Caco-2 (cell line): ENCODE data around the gene RAPGEF1. TPM values are rescaled to one million over a fixed set of nuclear protein-coding genes. Genes with fewer than 3 reads are reported as not detected.
A peak's percentile ranks its signal among the peaks of the same experiment; 100 is the strongest.

Experiments
- BruUV-seq: library from RNA; stranded (reverse); fragments of 400-500 nt; replicated peaks from 2 replicates; lab custom pipeline; 2021; lab: Mats Ljungman, UMichigan
- CTCF ChIA-PET: fragments of 300-600 bp; sonication (Branson Sonifier 250); formaldehyde crosslinking; loops from one replicate; lab custom pipeline; 2022; ENCODE audit warnings: antibody characterized with exemption; lab: Charles Lee
- POLR2A ChIA-PET: fragments of 300-600 bp; sonication (Branson Sonifier 250); formaldehyde crosslinking; loops from one replicate; lab custom pipeline; 2022; ENCODE audit warnings: antibody characterized with exemption; lab: Charles Lee
- DNase-seq, 2 experiments: peaks; one replicate each; pipeline versions ENCODE4 v3.0.0 to v3.0.0-alpha.2; 2020 to 2022
- H3K27me3 ChIP-seq: replicated peaks from 2 replicates; pipeline ENCODE4 v1.6.0; 2011; ENCODE audit warnings: low read length; ENCODE audit not compliant: control insufficient read depth, insufficient read depth
- H3K36me3 ChIP-seq: 2 replicates; pipeline ENCODE4 v1.5.1; 2011; ENCODE audit warnings: low read length; ENCODE audit not compliant: control insufficient read depth, insufficient read depth
- H3K4me1 ChIP-seq: fragments of 250-450 bp; sonication (Bioruptor Pico); 2 replicates; pipeline ENCODE4 v1.5.1; 2020; ENCODE audit warnings: mild to moderate bottlenecking
- H3K4me3 ChIP-seq: 2 replicates; pipeline ENCODE4 v1.5.1; 2011; ENCODE audit warnings: low read depth, mild to moderate bottlenecking, control low read depth, low read length
- H3K9me3 ChIP-seq: fragments of 250-450 bp; sonication (Bioruptor Pico); 2 replicates; pipeline ENCODE4 v1.5.1; 2020; ENCODE audit warnings: mild to moderate bottlenecking, moderate library complexity
- H3K27ac Mint-ChIP-seq: one replicate; pipeline ENCODE4 v1.8.0; 2022; ENCODE audit warnings: mixed read lengths; ENCODE audit not compliant: unreplicated experiment
- H3K27me3 Mint-ChIP-seq: one replicate; pipeline ENCODE4 v1.8.0; 2022; ENCODE audit warnings: mixed read lengths; ENCODE audit not compliant: insufficient read depth, unreplicated experiment
- H3K36me3 Mint-ChIP-seq: one replicate; pipeline ENCODE4 v1.8.0; 2022; ENCODE audit warnings: mild to moderate bottlenecking, mixed read lengths; ENCODE audit not compliant: insufficient read depth, unreplicated experiment
- H3K4me1 Mint-ChIP-seq: one replicate; pipeline ENCODE4 v1.8.0; 2022; ENCODE audit warnings: low read depth, mixed read lengths; ENCODE audit not compliant: unreplicated experiment
- H3K4me3 Mint-ChIP-seq: one replicate; pipeline ENCODE4 v1.8.0; 2022; ENCODE audit warnings: mild to moderate bottlenecking, moderate library complexity, mixed read lengths; ENCODE audit not compliant: unreplicated experiment
- H3K9me3 Mint-ChIP-seq: one replicate; pipeline ENCODE4 v1.8.0; 2022; ENCODE audit warnings: mixed read lengths; ENCODE audit not compliant: unreplicated experiment
- intact Hi-C: fragments of 100-400 bp; cut with micrococcal nuclease; formaldehyde crosslinking; loops from one replicate; pipeline ENCODE4 v1.10.0; 2022; ENCODE audit not compliant: unreplicated experiment
- total RNA-seq: library from RNA; stranded (reverse); gene quantifications from 2 replicates; pipeline ENCODE4 v1.2.3, GENCODE V29; 2022
- TF ChIP-seq, protein P1 (sequence below), 2 experiments: fragments of 200-600 bp in 1 of 2; IDR thresholded peaks; 1 replicate in 1 of 2; 2 replicates in 1 of 2; pipeline versions ENCODE4 v1.5.1 to v1.8.0; 2011 to 2022; ENCODE audit warnings: antibody characterized with exemption in 1 of 2, control low read depth in 1 of 2, inconsistent platforms in 1 of 2, low read depth in 1 of 2, low read length in 1 of 2, mild to moderate bottlenecking in 1 of 2, moderate library complexity in 1 of 2; ENCODE audit not compliant: insufficient read depth in 1 of 2, severe bottlenecking in 1 of 2, unreplicated experiment in 1 of 2

RAPGEF1 gene
- total RNA-seq, 1 experiment from 2014 or later = 75.4 TPM

DNA sequence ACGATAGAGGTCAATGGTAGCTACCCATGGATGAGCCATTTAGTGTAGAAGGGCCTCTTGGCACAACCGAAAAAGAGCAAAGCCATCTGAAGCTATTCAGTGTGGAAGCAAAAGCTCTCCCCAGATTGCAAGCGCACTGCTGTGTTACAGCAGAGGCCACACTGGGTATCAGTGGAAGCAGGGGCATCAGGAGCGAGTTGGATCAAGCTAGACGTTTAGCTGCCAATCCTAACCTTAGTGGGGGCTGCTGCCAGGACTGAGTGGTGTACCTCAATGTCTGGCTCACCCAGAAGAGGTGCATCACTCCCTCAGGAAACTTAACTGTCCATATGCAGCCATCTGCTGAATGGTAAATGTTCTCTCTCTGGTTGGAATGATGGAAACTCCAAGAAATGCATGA is 44.5 kb downstream of the RAPGEF1 start:
- ChIA-PET POLR2A (no interaction called here), CTCF (no interaction called here)
- intact Hi-C loops = no loop called here
- H3K4me1 ChIP-seq = peaks cover 37% of the 10 kb centered on the region
- no peak for DNase-seq
- TF ChIP-seq, protein P1, sequence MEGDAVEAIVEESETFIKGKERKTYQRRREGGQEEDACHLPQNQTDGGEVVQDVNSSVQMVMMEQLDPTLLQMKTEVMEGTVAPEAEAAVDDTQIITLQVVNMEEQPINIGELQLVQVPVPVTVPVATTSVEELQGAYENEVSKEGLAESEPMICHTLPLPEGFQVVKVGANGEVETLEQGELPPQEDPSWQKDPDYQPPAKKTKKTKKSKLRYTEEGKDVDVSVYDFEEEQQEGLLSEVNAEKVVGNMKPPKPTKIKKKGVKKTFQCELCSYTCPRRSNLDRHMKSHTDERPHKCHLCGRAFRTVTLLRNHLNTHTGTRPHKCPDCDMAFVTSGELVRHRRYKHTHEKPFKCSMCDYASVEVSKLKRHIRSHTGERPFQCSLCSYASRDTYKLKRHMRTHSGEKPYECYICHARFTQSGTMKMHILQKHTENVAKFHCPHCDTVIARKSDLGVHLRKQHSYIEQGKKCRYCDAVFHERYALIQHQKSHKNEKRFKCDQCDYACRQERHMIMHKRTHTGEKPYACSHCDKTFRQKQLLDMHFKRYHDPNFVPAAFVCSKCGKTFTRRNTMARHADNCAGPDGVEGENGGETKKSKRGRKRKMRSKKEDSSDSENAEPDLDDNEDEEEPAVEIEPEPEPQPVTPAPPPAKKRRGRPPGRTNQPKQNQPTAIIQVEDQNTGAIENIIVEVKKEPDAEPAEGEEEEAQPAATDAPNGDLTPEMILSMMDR (IDR thresholded peaks at IDR 0.05; ENCODE audit: insufficient read depth in 1 of 2, low read depth in 1 of 2, low read length in 1 of 2, severe bottlenecking in 1 of 2, unreplicated experiment in 1 of 2) = no peak
- H3K4me3 Mint-ChIP-seq = no peak overlapping the region
- H3K4me3 ChIP-seq = no peak overlapping the region
- no peaks in the 10 kb centered on the region for H3K27me3 ChIP-seq
- H3K27me3 Mint-ChIP-seq = no peaks in the 10 kb centered on the region
- no peaks in the 10 kb centered on the region for H3K9me3 ChIP-seq
- peak overlapping the region; percentile 39 for H3K27ac Mint-ChIP-seq
- no peaks in the 10 kb centered on the region for H3K36me3 ChIP-seq
- peaks cover 6% of the 10 kb centered on the region for H3K36me3 Mint-ChIP-seq
- peaks cover 58% of the 10 kb centered on the region for H3K4me1 Mint-ChIP-seq
- no peaks in the 10 kb centered on the region for H3K9me3 Mint-ChIP-seq
- BruUV-seq = no TSS peak

DNA sequence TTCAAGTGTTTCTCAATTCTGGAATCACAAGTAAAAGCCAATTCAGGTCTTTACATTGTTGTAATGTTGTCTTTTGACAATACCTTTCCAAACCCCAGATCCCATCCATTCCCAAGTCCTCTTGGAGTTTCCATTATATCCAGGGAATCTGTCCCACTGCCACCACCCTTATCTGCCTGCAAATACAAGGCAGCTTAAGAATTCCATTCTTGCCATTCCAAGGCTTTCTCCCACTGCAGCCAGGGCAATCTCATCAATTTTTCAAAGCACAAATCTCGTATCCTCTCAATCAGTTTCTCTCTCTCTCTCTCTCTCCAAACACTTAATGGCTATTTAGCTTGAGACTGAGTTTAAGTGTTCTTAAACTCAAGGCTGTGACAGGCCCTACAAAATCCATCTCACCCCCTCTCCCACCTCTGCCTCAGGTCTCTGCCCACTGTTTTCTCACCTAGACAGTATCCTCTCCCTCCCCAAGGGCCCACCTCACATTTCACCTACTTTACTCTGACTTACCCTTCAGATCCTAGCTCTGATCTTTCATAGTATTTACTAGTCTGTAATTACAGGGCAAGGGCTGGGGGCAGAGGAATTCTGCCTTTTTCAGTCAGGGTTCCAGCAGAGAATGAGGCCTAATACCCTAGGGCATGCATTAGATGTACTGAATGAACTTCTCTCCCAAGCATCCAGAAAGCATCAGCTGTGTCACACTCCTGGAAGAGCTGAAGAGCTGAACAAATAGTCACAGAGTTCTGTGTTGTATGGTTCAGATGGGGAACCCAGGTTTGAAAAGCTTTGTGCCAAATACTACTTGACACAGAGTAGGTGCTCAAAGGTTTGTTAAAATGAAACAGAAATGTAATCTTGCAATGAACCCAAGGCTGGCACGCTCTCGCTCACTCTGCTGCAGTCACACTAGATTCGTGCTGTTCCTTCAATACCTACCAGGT is 46.0 kb downstream of the RAPGEF1 start:
- DNase-seq = peak; percentile 24 to 47
- CTCF ChIA-PET = interaction anchor here (0.5 to 0.6 kb wide), 2 partner anchors 59 to 1186 kb away, joined by 3 to 4 read pairs; no protein-coding TSS in a partner anchor
- Mint-ChIP-seq H3K9me3 (no peaks in the 10 kb centered on the region), H3K4me1 (peaks cover 46% of the 10 kb centered on the region), H3K27ac (peak overlapping the region; percentile 39), H3K4me3 (peak overlapping the region; percentile 11), H3K27me3 (no peaks in the 10 kb centered on the region), H3K36me3 (peaks cover 6% of the 10 kb centered on the region)
- Histone ChIP-seq H3K27me3 (no peaks in the 10 kb centered on the region), H3K4me1 (peaks cover 37% of the 10 kb centered on the region), H3K9me3 (no peaks in the 10 kb centered on the region), H3K36me3 (no peaks in the 10 kb centered on the region), H3K4me3 (no peak overlapping the region)
- TF ChIP-seq, protein P1 (IDR thresholded peaks at IDR 0.05; ENCODE audit: insufficient read depth in 1 of 2, low read depth in 1 of 2, low read length in 1 of 2, severe bottlenecking in 1 of 2, unreplicated experiment in 1 of 2) = no peak
- POLR2A ChIA-PET = no interaction called here
- BruUV-seq = no TSS peak
- intact Hi-C loops = loop anchor here (5.0 kb wide), 1 partner anchor 43 kb away; no protein-coding TSS in a partner anchor

DNA sequence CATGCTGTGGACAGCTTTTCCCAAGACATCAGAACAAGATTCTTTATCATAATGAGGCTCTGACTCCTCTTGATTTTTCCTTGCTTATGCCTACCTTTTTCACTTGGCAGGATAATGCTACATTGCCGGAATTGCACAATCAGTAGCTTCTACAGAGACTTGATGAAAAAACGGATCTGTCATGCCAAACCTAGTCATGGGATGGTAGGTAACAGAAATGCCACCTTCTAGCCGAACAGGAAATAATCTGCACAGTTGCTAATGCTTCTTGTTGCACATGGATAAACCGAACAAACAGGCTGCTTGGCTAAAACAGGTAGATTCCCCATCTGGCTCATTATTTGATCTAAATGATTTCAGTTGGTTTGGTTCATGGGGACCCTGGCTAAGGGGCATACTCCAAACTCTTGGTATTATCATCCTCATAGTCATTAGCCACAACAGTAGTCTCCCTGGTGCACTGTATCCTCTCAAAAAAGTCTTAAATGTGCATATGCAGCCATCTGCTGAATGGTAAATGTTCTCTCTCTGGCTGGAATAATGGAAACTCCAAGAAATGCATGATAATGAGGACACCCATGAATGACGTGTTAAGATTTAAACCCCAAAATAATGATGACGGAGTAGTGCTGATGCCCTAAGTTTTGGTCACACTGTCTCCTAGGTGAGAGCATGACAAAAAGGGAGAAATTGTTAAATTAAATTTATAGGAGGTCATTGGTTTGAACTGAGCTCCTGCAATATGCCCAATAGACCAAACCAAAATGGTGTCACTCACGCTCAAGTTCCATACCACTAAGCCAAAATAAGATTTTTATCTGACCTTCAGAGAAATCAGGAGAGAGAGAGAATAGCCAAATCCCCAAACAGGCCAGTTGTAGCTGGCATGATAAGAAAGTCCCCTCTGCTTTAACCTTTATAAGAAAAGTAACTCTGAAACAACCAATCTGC is 47.0 kb downstream of the RAPGEF1 start:
- Histone ChIP-seq H3K4me1 (peaks cover 37% of the 10 kb centered on the region), H3K36me3 (no peaks in the 10 kb centered on the region), H3K9me3 (no peaks in the 10 kb centered on the region), H3K27me3 (no peaks in the 10 kb centered on the region), H3K4me3 (no peak overlapping the region)
- Mint-ChIP-seq H3K9me3 (no peaks in the 10 kb centered on the region), H3K27ac (peak overlapping the region; percentile 39), H3K4me1 (peaks cover 37% of the 10 kb centered on the region), H3K4me3 (peak overlapping the region; percentile 11), H3K36me3 (peaks cover 6% of the 10 kb centered on the region), H3K27me3 (no peaks in the 10 kb centered on the region)
- ChIA-PET CTCF (no interaction called here), POLR2A (no interaction called here)
- no TSS peak for BruUV-seq
- TF ChIP-seq, protein P1 (IDR thresholded peaks at IDR 0.05; ENCODE audit: insufficient read depth in 1 of 2, low read depth in 1 of 2, low read length in 1 of 2, severe bottlenecking in 1 of 2, unreplicated experiment in 1 of 2) = no peak
- intact Hi-C loops = loop anchor here (5.0 kb wide), 1 partner anchor 44 kb away; no protein-coding TSS in a partner anchor
- DNase-seq = no peak
